Ammon's horn (tissue), 1 donor: ENCODE results near the gene RENBP.

ENCODE experiments used
- DNase-seq: peaks from one replicate; pipeline ENCODE4 v3.0.0-alpha.2; 2016; ENCODE audit warnings: low spot score

The RENBP gene

DNA sequence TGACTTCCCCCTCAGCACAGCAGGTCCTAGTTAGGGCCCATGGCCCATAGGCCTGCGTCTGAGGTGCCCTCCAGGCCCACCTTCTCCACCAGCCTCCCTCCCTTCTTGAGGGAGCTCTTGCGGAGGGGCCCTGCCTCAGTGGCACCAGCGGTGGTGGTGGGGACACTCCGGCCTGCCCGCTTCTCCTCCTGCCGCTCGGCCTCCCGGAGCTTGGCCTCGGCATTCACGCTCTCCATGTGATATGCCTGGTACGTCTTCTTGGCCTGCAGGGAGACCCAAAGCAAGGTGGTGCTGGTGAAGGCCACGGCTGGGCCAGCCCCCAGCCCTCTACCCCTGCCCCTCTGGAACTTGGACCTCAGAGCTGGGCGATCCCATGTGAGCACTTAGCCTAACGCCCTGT, 23.9 kb downstream of the RENBP start:
- DNase-seq, result no peak

DNA sequence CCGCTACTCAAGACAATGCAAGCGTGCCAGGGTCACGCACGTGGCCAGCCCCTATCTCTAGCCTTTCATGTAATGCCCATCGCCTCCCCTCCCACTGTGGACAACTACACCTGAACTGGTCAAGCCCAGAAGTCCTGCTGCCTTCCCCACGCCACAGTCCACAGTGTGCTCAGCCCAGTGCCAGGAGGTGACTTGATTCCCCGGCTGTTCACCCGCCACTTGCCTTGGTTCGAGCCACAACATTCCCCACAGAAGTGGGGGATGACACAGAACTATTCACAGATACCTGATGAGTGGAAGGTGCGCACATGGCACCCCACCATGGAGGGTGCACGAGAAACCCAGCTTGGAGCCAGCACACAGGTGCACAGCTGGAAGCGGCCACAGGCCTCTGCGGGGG, 25.2 kb downstream of the RENBP start:
- DNase-seq, result no peak

DNA sequence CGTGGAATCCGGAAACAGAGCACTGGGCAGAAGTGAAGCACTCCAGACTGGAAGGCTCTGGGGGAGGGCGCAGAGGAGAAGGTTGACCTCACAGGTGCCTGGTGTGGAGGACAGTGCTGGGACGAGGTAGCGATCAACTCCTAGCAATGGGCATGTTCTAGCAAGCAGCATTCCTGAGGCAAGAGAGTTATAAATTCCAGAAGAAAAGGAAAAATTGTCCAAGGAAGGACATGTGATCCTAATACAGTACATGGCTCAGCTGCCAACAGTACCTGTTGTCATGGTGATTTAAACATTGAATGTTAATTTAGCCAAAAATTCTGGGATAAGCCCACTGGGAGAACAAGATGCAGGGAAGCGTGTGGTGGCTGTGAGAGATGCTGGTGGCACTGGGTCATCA, 26.6 kb downstream of the RENBP start:
- DNase-seq, result no peak

DNA sequence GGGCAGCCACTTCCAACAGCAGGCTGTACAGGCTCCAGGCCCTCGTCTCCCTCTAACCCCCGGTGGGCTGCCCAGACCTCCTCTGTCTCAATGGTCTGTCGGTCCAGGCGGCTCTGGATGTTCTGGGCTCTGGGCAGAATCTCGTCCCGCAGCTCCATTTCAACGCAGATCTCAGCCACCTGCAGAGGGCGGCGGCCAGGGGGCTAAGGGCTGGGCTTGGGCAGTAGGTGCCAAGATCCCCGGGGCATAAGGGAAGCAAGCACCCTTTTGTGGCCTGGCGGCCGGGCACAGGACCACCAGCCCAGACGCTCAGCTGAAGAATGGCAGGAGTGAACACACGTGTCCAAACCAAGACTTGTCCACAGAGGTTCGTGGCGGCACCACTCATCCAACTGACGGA, 30.7 kb downstream of the RENBP start:
- no peak for DNase-seq

DNA sequence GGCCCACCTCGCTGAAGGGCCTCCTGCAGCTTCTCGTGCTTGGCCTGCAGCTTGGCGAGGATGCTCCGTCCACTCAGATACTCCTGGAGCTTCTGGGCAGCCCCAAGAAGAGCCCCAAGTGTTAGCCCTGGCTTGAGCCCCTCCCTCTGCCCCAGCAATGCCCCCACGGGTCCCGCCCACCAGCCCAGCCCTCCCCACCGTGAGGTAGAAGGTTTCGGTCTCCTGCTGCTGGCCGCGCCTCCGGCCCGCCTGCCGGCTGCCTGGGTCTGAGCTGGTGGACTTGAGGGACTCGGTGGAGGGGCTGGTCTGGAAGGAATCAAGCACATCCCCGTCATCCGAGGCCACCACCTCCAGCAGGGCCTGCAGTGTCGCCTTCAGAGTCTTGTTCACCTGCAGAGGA, 31.2 kb downstream of the RENBP start:
- no peak for DNase-seq

DNA sequence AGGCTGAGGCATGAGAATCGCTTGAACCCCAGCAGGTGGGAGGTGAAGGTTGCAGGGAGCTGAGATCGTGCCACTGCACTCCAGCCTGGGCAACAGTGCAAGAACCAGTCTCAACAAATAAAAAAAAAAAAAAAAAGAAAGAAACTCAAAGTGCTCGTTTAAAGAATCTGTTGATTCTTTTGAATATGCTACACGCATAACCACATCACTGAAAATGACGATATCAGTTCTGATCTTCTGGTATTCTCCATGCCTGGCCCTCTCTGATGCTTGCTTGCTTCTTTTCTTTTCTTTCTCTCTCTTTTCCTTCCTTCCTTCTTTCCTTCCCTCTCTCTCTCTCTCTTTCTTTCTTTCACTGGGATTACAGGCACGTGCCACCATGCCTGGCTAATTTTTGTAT, 32.6 kb downstream of the RENBP start:
- DNase-seq, result no peak

DNA sequence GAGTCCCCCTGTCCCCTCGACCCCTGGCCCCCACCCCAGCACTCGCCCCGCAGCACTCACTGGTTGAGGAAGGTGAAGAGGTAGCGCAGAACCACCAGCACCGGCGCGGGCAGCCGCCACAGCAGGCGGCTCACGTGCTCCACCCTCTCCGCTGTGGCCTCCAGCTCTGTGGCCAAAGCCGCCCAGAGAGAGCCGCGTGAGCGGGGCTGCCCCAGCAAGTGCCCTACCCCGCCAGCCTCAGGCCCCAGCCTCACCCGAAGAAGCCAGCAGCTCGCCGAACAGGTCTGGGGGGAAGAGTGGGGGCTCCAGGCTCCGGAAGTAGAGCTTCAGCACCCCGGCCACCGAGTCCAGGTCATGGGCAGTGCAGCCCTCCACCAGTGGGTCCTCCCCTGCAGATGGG, 34.0 kb downstream of the RENBP start:
- no peak for DNase-seq

DNA sequence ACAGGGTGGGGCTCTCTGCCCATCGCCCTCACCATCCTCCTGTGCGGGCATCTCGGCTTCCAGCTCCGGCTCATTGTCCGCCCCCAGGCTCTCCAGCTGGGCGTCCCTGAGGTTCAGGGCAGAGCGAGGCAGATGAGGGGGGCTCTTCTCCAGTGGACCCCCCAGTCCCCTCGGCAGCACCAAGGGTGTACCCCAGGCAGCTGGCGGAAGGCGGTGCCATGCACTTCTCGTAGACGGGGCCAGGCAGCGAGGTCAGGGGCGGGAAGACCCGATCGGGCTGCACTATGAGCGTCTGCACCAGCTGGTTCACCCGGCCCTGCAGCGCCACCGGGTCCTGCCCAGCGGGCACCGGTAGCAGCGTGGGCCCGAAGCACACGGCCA, 34.5 kb downstream of the RENBP start:
- no peak for DNase-seq

DNA sequence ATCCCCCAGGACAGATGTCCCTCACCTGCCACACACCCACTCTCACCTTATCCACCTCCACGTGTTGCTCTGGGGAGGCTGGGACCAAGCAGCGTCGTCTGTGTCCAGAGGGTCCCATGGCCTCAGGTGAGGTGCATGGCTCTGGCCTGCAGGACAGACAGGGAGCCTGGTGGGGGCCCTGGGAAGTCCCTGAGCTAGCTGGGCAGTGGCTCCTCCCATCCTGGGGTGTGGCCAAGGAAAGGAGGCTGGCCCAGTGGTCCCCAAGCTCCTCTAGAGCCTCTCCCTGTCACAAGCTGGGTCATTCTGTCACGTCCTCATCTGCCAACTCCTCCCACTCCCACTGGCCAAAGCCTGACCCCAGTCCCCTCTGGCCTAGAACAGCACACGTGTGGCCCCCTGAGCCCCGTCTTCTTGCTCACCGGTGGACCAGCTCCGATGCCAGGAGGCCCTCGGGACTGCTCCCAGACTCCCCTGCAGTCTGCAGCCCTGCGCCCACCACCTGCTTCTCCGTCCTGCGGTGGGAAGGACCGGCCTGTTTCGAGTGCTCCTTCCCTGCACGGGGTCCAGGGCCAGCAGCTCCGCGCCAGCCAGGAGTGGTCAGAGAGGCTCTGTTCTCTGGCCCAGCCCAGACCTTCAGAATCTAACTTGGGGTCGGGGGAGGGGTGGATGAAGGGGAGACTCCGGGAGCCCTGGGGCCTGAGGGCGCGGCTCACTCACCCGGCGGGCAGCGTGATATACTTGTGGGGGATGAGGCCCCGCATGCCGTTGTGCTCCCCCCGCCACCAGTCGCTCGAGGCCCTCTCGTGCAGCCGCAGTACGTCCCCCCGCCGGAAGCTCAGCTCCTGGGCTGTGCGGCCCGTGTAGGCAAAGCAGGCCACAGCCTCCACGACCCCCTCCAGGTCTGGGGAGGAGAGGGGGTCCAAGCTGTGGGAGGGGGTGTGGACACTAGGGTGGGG, 35.1 kb downstream of the RENBP start:
- DNase-seq, result no peak

DNA sequence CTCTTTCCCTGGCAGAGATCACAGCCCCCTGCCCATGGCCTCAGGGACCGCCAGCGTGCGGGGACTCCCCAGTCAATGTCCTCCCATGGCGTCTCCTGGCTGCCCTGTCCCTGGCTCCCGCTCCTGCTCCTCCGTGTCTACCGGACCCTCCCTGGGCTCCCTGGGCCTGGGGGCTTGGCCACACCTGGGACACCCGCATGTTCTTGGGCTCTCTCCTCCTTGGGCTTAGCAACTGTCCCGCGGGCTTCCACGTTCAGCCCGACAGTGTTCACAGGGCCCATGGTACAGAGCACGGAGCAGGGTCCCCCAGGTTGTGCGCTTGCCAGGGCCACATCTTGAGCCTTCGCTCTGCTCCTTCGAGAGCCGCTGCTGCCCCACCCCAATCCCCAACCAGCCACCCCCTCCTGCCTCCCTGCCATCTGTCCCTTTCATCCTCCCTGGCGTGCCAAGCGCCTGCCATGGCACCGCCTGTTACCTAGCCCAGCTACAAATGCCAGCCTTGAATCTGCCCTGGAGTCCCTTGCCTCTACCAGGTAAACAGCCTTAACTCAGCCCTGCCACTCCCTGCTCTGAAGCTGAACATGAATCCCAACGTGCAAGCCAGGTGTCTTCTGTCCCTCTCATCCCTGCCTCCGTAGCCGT, 36.1 kb downstream of the RENBP start:
- DNase-seq, result no peak

DNA sequence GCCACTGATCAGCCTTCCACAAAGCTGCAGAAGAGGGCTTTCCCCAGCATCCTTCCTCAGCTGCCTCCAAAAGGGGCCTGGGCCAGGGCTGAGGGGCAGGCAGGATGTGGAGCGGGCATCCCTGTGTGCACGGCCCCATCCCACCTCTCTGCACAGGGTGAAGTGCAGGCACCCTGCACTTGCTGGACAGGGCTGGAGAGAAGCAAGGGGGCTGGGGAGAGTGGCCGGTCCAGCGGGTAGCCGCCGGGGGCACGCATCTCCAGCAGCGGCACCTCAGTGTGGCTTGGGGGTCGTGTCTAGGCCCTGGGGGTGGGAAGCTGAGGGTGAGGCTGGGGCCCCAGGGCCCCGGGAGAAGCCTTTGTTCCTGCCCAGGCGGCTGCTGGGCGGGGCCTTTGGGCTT, 37.0 kb downstream of the RENBP start:
- no peak for DNase-seq

DNA sequence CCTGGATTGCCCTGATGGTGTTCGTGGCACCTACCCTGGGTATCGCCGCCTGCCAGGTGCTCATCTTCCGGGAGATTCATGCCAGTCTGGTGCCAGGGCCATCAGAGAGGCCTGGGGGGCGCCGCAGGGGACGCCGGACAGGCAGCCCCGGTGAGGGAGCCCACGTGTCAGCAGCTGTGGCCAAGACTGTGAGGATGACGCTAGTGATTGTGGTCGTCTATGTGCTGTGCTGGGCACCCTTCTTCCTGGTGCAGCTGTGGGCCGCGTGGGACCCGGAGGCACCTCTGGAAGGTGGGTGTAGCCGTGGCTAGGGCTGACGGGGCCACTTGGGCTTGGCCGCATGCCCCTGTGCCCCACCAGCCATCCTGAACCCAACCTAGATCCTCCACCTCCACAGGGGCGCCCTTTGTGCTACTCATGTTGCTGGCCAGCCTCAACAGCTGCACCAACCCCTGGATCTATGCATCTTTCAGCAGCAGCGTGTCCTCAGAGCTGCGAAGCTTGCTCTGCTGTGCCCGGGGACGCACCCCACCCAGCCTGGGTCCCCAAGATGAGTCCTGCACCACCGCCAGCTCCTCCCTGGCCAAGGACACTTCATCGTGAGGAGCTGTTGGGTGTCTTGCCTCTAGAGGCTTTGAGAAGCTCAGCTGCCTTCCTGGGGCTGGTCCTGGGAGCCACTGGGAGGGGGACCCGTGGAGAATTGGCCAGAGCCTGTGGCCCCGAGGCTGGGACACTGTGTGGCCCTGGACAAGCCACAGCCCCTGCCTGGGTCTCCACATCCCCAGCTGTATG, 38.1 kb downstream of the RENBP start:
- DNase-seq, result no peak

DNA sequence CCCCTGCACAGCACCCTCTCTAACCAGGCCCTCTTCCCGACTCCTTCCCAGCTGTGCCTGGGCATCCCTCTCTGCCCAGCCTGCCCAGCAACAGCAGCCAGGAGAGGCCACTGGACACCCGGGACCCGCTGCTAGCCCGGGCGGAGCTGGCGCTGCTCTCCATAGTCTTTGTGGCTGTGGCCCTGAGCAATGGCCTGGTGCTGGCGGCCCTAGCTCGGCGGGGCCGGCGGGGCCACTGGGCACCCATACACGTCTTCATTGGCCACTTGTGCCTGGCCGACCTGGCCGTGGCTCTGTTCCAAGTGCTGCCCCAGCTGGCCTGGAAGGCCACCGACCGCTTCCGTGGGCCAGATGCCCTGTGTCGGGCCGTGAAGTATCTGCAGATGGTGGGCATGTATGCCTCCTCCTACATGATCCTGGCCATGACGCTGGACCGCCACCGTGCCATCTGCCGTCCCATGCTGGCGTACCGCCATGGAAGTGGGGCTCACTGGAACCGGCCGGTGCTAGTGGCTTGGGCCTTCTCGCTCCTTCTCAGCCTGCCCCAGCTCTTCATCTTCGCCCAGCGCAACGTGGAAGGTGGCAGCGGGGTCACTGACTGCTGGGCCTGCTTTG, 38.9 kb downstream of the RENBP start:
- DNase-seq, result no peak

DNA sequence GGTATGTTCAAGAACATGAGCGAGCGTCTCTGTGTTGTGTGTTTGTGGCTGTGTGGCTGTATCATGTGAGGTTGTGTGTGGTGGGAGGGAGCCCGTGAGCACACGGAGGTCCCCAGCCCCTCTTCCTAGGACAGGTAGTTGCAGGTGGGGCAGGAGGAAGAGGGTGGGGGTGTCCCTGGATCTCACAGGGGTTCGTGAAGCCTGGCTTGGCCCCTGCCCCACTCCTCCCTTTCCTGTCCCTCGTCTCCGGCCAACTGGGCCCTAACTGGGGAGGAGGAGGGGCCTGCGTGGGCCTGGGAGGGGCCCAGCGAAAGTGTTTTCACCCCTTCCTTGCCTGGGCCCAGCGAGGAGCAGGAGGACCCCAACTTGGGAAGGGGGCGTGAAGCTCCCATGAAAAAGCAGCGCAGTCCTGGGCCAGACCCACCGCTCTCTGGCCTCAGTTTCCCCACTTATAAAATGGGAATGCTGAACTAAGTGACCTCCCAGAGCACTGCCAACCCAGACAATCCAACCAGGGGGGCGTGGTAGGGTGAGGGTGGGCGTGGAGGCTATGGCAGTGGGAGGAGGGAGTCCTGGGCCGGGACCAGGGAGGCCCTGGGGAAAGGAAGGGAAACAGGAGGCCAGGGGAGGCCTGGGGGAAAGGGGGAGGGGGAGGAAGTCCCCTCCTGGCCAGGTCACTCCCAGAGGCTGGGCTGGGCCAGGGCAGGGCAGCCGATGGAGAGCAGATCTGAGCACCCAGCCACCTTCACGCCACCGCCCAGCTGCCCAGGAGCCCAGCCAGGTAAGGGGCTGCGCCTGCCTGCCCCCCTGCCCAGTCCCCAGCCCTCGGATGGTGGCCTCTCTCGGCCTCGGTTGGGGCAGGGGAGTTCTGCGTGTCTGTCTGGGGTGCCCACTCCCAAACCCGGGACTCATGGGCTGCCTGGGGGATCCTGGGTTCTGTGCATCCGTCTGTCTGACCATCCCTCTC, 40.2 kb downstream of the RENBP start, which contains the start of gene AVPR2:
AVPR2 (plus strand) TSS at position 683 of the 967 bp plus-strand sequence. CDS start 473 bp downstream, outside the sequence.
- DNase-seq, result no peak

DNA sequence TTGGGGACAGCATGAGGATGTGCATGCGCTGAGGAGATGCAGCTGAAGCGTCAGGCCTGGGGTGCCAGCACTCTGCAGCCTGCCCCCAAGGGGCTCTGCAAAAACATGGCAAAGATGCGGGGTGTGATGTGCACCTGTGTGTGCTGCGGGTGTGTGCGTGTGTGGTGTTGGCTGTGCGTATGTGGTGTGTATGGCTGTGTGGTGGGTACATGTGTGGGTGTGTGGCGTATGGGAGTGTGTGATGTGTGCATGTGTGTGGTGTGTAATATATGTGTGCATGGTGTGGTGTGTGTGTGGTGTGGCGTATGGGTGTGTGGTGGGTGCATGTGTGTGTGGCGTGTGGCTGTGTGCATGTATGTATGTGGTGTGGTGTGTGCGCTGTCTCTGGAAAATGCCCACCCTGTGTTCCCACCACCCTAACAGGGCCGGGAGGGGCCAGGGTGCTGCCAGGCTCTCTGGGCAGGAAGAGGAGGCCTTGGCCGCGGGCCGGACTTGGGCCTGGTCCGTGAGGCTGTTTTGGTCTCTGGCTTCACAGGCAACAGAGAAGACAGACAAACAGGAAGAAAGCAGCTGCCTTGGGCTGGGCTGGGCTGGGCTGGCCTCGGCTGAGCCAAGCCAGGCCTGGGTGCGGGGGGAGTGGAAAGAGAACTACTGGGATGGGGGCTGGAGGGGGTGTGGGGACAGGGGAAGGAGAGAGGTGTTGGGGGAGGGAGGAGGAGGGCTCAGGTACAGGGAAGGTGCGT, 41.0 kb downstream of the RENBP start:
- DNase-seq, result no peak

DNA sequence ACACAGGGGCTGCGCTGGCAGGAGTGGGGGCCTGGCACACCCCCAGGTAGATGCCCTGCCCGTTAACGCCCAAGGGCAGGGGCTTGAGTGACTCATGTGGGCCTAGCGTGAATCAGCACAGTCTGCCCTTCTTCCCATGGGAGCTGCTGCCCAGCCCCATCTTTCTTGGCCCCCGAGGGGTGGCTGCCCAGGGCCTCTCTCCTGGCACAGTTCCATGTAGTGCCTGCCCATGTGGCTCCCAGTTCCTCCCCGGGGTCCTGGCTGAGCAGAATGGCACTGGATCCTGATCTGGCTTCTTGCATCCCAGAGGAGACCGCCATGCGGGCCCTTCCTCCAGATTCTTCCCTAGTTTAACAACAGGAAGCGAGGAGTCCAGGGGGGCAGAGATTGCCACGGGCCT, 42.1 kb downstream of the RENBP start:
- DNase-seq, result no peak

DNA sequence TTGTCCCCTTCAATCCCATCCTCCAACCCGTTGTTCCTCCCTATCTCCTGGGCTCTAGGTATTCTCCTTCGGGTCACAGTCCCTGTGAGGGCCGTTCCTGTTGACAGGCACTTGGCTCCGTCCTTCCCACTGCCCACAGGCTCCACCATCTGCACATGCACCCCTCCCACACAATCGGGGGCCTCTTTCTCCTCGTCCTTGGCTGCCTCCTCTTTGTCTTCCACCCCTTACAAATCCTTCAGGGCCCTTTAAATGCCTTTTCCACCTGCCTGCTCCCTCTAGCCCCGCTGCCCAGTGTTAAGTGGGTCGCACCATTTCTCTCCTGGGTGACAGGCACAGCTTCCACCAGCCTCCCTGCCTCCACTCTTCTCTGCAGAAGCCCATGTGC, 42.7 kb downstream of the RENBP start:
- no peak for DNase-seq

DNA sequence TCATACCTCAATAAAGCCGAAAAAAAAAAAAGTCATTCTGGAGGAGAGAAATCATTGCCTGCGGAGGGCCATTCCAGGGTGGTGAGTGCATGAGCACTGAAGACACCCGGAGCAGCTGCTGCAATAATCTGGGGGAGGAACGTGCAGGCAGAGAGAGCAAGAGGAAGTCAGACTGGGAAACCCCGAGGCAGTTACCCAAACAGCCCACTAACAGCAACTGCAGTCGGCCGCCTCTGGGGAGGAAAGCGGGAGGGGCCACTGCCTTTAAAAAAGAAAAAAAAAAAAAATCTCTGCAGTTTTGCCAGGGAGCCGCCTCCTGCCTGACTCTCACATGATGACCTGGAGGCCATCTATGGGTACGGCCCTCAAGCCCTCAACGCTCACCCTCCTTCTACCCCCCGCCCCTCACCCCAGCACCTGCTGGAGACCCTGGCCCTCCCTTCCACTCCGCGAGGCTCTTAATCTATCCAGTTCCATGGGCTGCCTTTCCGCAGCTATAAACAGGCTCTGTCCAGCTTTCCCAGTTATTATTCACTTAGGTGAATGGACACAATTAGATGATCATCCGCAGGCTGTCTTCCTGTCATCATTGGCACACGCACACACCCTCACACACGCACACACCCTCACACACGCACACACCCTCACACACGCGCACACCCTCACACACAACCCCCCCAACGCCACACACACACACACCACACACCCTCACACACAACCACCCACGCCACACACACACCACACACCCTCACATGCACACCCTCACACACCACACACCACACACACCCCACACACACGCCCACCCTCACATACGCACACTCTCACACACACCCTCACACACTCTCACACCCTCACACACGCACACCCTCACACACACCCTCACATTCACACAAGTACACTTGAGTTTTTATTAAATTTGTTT, 43.4 kb downstream of the RENBP start:
- DNase-seq, result peak; percentile 28

DNA sequence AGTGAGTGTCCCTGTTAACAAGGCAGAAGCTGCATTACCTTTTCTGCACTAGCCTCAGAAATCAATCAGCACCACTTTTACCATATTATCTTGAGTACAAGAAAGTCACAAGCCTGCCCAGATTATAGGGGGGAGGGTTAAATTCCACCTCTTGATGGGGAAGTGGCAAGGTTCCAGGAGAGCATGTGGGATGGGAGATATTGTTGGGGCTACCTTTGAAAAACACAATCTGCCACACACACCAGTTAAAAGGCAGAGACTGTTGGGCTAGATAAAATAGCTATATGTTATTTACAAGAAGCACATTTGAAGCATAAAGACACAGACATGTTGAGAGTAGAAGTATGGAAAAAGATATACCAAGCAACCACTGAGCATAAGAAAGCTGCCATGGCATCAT, 46.5 kb downstream of the RENBP start:
- no peak for DNase-seq
